OCI-LY1 (cell line): ENCODE measurements around the gene TTC27.
A peak's percentile ranks its signal among the peaks of the same experiment; 100 is the strongest.

Experiments used
- H2AFZ ChIP-seq: fragments of 200-600 bp; sonication (generic), shearing (Covaris generic); 2 replicates; pipeline ENCODE4 v1.6.0; 2014; ENCODE audit warnings: antibody characterized with exemption, mild to moderate bottlenecking, low read length
- H3F3A ChIP-seq: fragments of 200-600 bp; sonication (generic), shearing (Covaris generic); 2 replicates; pipeline ENCODE4 v1.6.0; 2014; ENCODE audit warnings: mild to moderate bottlenecking, antibody characterized with exemption, low read length, moderate library complexity; ENCODE audit not compliant: insufficient read depth
- H3K27ac ChIP-seq: fragments of 200-600 bp; sonication (generic); 2 replicates; pipeline ENCODE4 v1.5.1; 2014; ENCODE audit warnings: low read length, mixed run types, mild to moderate bottlenecking, low read depth; ENCODE audit not compliant: poor library complexity, severe bottlenecking
- H3K27me3 ChIP-seq: fragments of 200-600 bp; sonication (generic); 2 replicates; pipeline ENCODE4 v1.6.0; 2014; ENCODE audit warnings: antibody characterized with exemption, mild to moderate bottlenecking, low read length, moderate library complexity; ENCODE audit not compliant: insufficient read depth
- H3K36me3 ChIP-seq: fragments of 200-600 bp; sonication (generic); 2 replicates; pipeline ENCODE4 v1.6.1; 2014; ENCODE audit warnings: mild to moderate bottlenecking, antibody characterized with exemption, low read length, moderate library complexity, mixed read lengths; ENCODE audit not compliant: insufficient read depth
- H3K4me1 ChIP-seq: fragments of 200-600 bp; sonication (generic); 2 replicates; pipeline ENCODE4 v1.5.1; 2014; ENCODE audit warnings: mild to moderate bottlenecking, low read length, moderate library complexity; ENCODE audit not compliant: insufficient read depth, severe bottlenecking
- H3K4me2 ChIP-seq: fragments of 200-600 bp; sonication (generic), shearing (Covaris generic); 2 replicates; pipeline ENCODE4 v1.6.1; 2014; ENCODE audit warnings: low read length
- H3K4me3 ChIP-seq: fragments of 200-600 bp; sonication (generic); 2 replicates; pipeline ENCODE4 v1.5.1; 2014; ENCODE audit warnings: low read length, low read depth, mild to moderate bottlenecking, mixed read lengths; ENCODE audit not compliant: poor library complexity, severe bottlenecking
- H3K79me2 ChIP-seq: fragments of 200-600 bp; shearing (Covaris generic); 2 replicates; pipeline ENCODE4 v1.6.1; 2016; ENCODE audit warnings: mixed run types, low read length, mixed read lengths; ENCODE audit not compliant: insufficient read depth
- H3K9ac ChIP-seq: fragments of 200-600 bp; sonication (generic), shearing (Covaris generic); 2 replicates; pipeline ENCODE4 v1.6.1; 2014; ENCODE audit warnings: mild to moderate bottlenecking, low read length, mixed read lengths
- H3K9me2 ChIP-seq: fragments of 200-600 bp; sonication (generic), shearing (Covaris generic); 2 replicates; pipeline ENCODE4 v1.6.1; 2014; ENCODE audit warnings: low read depth, mild to moderate bottlenecking, low read length, mixed read lengths
- H3K9me3 ChIP-seq: fragments of 200-600 bp; shearing (Covaris generic); 2 replicates; pipeline ENCODE4 v1.6.1; 2014; ENCODE audit warnings: low read length, mixed read lengths
- H4K20me1 ChIP-seq: fragments of 200-600 bp; sonication (generic), shearing (Covaris generic); 2 replicates; pipeline ENCODE4 v1.6.0; 2016; ENCODE audit warnings: mild to moderate bottlenecking, low read length; ENCODE audit not compliant: insufficient read depth
- EZH2 ChIP-seq: fragments of 200-600 bp; sonication (generic), shearing (Covaris generic); IDR thresholded peaks from 2 replicates; pipeline ENCODE4 v1.8.0; 2017; ENCODE audit warnings: borderline replicate concordance, mixed run types, mild to moderate bottlenecking, antibody characterized with exemption, low read length, moderate library complexity, mixed read lengths
- TF ChIP-seq, protein P1 (sequence below): fragments of 200-600 bp; sonication (generic), shearing (Covaris generic); IDR thresholded peaks from 2 replicates; pipeline ENCODE4 v1.5.1; 2017; ENCODE audit warnings: mild to moderate bottlenecking, antibody characterized with exemption, low read length, moderate library complexity, mixed read lengths

The TTC27 gene

DNA sequence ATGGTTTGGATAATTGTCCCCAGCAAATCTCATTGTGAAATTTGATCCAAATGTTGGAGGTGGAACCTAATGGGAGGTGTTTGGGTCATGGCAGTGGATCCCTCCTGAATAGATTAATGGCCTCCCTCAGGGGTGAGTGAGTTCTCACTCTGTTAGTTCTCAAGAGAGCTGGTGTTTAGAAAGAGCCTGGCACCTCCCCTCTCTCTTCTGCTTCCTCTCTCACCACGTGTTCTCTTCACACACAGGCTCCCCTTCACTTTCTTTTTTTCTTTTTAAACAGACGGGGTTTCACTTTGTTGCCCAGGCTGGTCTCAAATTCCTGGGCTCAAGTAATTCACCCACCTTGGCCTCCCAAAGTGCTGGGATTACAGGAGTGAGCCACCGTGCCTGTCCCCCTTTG, 207.3 kb downstream of the TTC27 start:
- Histone ChIP-seq H3K4me3 (no peak overlapping the region), H3K4me2 (peak overlapping the region; percentile 4; the same call in 1 of the 2 replicates)

DNA sequence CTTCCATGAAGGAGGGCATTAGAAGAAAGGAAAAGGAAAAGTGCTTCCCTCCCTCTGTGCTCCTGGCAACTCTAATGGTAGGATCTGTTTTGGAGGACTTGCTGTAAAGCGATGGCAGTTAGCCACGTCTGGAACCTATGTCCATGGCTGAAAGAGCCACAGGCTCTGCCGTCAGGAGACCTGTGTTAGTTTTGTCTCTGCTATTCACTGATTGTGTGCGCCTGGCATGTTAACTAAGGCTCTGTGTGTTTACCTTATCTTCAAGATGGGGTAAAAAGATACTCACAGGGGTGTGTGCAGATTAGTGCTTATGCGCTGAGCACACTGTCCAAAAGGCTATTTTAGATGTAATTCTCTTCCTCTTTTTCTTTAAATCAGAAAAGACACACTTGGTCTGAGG, 209.1 kb downstream of the TTC27 start:
- Histone ChIP-seq H3K36me3 (no peaks in the 10 kb centered on the region; the same call in 1 of the 2 replicates), H3K9me2 (no peaks in the 10 kb centered on the region), H3F3A (no peaks in the 10 kb centered on the region), H3K4me3 (no peak overlapping the region), H4K20me1 (no peaks in the 10 kb centered on the region), H3K9me3 (0 out of 2 replicates have a peak, but pooled peaks cover 3% of the 10 kb centered on the region), H2AFZ (no peak overlapping the region), H3K27ac (peak overlapping the region; percentile 81), H3K9ac (no peak overlapping the region; the same call in 1 of the 2 replicates), H3K27me3 (no peaks in the 10 kb centered on the region), H3K4me2 (no peak overlapping the region), H3K4me1 (peaks cover 60% of the 10 kb centered on the region), H3K79me2 (no peaks in the 10 kb centered on the region)
- TF ChIP-seq EZH2: no peak
- TF ChIP-seq, protein P1, sequence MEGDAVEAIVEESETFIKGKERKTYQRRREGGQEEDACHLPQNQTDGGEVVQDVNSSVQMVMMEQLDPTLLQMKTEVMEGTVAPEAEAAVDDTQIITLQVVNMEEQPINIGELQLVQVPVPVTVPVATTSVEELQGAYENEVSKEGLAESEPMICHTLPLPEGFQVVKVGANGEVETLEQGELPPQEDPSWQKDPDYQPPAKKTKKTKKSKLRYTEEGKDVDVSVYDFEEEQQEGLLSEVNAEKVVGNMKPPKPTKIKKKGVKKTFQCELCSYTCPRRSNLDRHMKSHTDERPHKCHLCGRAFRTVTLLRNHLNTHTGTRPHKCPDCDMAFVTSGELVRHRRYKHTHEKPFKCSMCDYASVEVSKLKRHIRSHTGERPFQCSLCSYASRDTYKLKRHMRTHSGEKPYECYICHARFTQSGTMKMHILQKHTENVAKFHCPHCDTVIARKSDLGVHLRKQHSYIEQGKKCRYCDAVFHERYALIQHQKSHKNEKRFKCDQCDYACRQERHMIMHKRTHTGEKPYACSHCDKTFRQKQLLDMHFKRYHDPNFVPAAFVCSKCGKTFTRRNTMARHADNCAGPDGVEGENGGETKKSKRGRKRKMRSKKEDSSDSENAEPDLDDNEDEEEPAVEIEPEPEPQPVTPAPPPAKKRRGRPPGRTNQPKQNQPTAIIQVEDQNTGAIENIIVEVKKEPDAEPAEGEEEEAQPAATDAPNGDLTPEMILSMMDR: no peak

More for the DNA sequence above, 207.3 kb downstream of the TTC27 start:
- Histone ChIP-seq H3K36me3 (no peaks in the 10 kb centered on the region; the same call in 1 of the 2 replicates), H3K27ac (peak overlapping the region; percentile 57), H3K27me3 (no peaks in the 10 kb centered on the region), H4K20me1 (no peaks in the 10 kb centered on the region), H2AFZ (no peak overlapping the region), H3K9me2 (no peaks in the 10 kb centered on the region), H3F3A (no peaks in the 10 kb centered on the region), H3K9ac (no peak overlapping the region), H3K4me1 (peaks cover 56% of the 10 kb centered on the region), H3K9me3 (0 out of 2 replicates have a peak, but pooled peaks cover 8% of the 10 kb centered on the region), H3K79me2 (no peaks in the 10 kb centered on the region)
- no peak for TF ChIP-seq EZH2
- TF ChIP-seq, protein P1: no peak

DNA sequence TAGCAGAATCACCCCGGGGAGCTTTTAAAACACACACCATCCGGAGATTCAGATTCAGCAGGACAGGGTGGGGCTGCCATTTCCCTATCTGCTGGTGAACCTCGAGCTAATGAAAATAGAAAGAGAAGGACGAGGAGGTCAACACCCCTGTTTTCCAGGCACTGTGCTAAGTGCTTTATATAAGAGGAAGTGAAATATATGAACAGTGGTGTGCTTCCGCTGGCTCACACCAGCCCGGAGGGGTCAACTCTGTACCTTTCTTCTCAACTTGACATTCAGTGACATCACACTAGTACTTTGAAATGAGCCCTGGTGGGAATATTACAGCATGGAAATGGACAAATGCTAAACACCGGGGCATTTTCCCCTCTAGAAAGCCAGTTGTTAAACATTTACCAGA, 210.6 kb downstream of the TTC27 start:
- peak overlapping the region; percentile 3 for H3K4me3 ChIP-seq
- no peaks in the 10 kb centered on the region; the same call in 1 of the 2 replicates for H3K36me3 ChIP-seq
- H3K4me1 ChIP-seq: peaks cover 60% of the 10 kb centered on the region
- H2AFZ ChIP-seq: peak overlapping the region; percentile 56
- no peak overlapping the region; the same call in 1 of the 2 replicates for H3K9ac ChIP-seq
- H3K4me2 ChIP-seq: peak overlapping the region; percentile 14; the same call in 1 of the 2 replicates
- no peaks in the 10 kb centered on the region for H3K9me2 ChIP-seq
- no peaks in the 10 kb centered on the region for H3K79me2 ChIP-seq
- no peaks in the 10 kb centered on the region for H4K20me1 ChIP-seq
- H3K27ac ChIP-seq: peak overlapping the region; percentile 81
- TF ChIP-seq, protein P1: no peak
- no peak for TF ChIP-seq EZH2
- H3F3A ChIP-seq: no peaks in the 10 kb centered on the region
- H3K27me3 ChIP-seq: no peaks in the 10 kb centered on the region
- 0 out of 2 replicates have a peak, but pooled peaks cover 3% of the 10 kb centered on the region for H3K9me3 ChIP-seq
